ENCODE data around the gene PPARG. TPM values are rescaled to one million over a fixed set of nuclear protein-coding genes. Genes with fewer than 3 reads are reported as not detected.

PPARG gene
- polyA plus RNA-seq, 1 of the 3 experiments (the other 2 are of a cell fraction): 2.8 TPM

GRCh38 chr3:12399226-12399625, 110.4 kb downstream of the PPARG start:
- H2AFZ ChIP-seq (ENCODE audit: low read depth): no peak overlapping the region
- CTCF ChIA-PET: interaction anchor here (0.7 to 1.2 kb wide), 2 partner anchors 8 to 28 kb away, joined by 3 read pairs; no protein-coding TSS in a partner anchor

More at GRCh38 chr3:12399226-12399625, 110.4 kb downstream of the PPARG start:
- Histone ChIP-seq H3K9me3 (no peaks in the 10 kb centered on the region), H3K9me2 (no peaks in the 10 kb centered on the region), H3K4me3 (ENCODE audit: low read depth in 2 of 2, low read length in 1 of 2) (no peak overlapping the region), H3K36me3 (replicated peaks in 1 of 2; ENCODE audit: control insufficient read depth in 1 of 2, insufficient read depth in 2 of 2, low read length in 1 of 2) (no peaks in the 10 kb centered on the region), H3K79me2 (ENCODE audit: insufficient read depth) (no peaks in the 10 kb centered on the region), H3K27ac (ENCODE audit: low read depth in 2 of 2, low read length in 1 of 2) (no peak overlapping the region), H3K4me2 (no peak overlapping the region), H3K4me1 (ENCODE audit: control insufficient read depth in 1 of 2, insufficient read depth in 2 of 2, low read depth in 1 of 2, low read length in 1 of 2) (peaks cover 0 to 8% of the 10 kb centered on the region in 2 experiments; a peak in 1 of 4 replicates), H4K20me1 (ENCODE audit: insufficient read depth) (no peaks in the 10 kb centered on the region), H3F3A (replicated peaks; ENCODE audit: insufficient read depth) (peaks cover 15% of the 10 kb centered on the region), H3K27me3 (ENCODE audit: insufficient read depth) (no peaks in the 10 kb centered on the region), H3K9ac (no peak overlapping the region)
- TF ChIP-seq EP300 (IDR thresholded peaks at IDR 0.05; ENCODE audit: borderline replicate concordance in 1 of 2, low read depth in 1 of 2, low read length in 1 of 2): no peak
- no peak for TF ChIP-seq RAD21 (IDR thresholded peaks at IDR 0.05; ENCODE audit: low read length)
- TF ChIP-seq TCF12 (IDR thresholded peaks at IDR 0.05): no peak
- no peak for TF ChIP-seq MEF2A (IDR thresholded peaks at IDR 0.05; ENCODE audit: borderline replicate concordance, low read depth)
- TF ChIP-seq USF2 (IDR thresholded peaks at IDR 0.05; ENCODE audit: borderline replicate concordance, low read depth, low read length): no peak
- TF ChIP-seq GABPA (IDR thresholded peaks at IDR 0.05; ENCODE audit: low read depth): no peak
- TF ChIP-seq, protein P1, sequence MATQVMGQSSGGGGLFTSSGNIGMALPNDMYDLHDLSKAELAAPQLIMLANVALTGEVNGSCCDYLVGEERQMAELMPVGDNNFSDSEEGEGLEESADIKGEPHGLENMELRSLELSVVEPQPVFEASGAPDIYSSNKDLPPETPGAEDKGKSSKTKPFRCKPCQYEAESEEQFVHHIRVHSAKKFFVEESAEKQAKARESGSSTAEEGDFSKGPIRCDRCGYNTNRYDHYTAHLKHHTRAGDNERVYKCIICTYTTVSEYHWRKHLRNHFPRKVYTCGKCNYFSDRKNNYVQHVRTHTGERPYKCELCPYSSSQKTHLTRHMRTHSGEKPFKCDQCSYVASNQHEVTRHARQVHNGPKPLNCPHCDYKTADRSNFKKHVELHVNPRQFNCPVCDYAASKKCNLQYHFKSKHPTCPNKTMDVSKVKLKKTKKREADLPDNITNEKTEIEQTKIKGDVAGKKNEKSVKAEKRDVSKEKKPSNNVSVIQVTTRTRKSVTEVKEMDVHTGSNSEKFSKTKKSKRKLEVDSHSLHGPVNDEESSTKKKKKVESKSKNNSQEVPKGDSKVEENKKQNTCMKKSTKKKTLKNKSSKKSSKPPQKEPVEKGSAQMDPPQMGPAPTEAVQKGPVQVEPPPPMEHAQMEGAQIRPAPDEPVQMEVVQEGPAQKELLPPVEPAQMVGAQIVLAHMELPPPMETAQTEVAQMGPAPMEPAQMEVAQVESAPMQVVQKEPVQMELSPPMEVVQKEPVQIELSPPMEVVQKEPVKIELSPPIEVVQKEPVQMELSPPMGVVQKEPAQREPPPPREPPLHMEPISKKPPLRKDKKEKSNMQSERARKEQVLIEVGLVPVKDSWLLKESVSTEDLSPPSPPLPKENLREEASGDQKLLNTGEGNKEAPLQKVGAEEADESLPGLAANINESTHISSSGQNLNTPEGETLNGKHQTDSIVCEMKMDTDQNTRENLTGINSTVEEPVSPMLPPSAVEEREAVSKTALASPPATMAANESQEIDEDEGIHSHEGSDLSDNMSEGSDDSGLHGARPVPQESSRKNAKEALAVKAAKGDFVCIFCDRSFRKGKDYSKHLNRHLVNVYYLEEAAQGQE (IDR thresholded peaks at IDR 0.05; ENCODE audit: low read depth, low read length): no peak
- TF ChIP-seq, protein P2, sequence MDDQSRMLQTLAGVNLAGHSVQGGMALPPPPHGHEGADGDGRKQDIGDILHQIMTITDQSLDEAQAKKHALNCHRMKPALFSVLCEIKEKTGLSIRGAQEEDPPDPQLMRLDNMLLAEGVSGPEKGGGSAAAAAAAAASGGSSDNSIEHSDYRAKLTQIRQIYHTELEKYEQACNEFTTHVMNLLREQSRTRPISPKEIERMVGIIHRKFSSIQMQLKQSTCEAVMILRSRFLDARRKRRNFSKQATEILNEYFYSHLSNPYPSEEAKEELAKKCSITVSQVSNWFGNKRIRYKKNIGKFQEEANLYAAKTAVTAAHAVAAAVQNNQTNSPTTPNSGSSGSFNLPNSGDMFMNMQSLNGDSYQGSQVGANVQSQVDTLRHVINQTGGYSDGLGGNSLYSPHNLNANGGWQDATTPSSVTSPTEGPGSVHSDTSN (IDR thresholded peaks at IDR 0.05): no peak
- no peak for TF ChIP-seq RXRA (IDR thresholded peaks at IDR 0.05; ENCODE audit: borderline replicate concordance, low read depth)
- POLR2A ChIA-PET: no interaction called here
- no peak for DNase-seq
- 100% methylated on average over 1 of the region's 1 CpG for WGBS (ENCODE audit: low lambda C conversion rate)

All from SK-N-SH (cell line).